K562 (cell line): ENCODE results near the gene YLPM1. TPM values are rescaled to one million over a fixed set of nuclear protein-coding genes. Genes with fewer than 3 reads are reported as not detected.

Source experiments
- ATAC-seq: fragments of 200-7000 bp; cut with Tn5 transposase; 3 replicates; pipeline ENCODE4 v1.9.1; 2020; ENCODE audit warnings: moderate library complexity
- BruUV-seq: library from RNA; stranded (reverse); fragments of 400-500 nt; replicated peaks from 2 replicates; lab custom pipeline; 2021; lab: Mats Ljungman, UMichigan
- CTCF ChIA-PET: fragments of 300-600 bp; formaldehyde crosslinking; extraction: SDS; loops from one replicate; lab custom pipeline; 2021; ENCODE audit warnings: low intra/inter-chr PET ratio; lab: Yijun Ruan, JAX
- POLR2A ChIA-PET: fragments of 300-600, 350-650 bp; sonication (Branson Sonifier 250); formaldehyde crosslinking; extraction: SDS; loops from one replicate; lab custom pipeline; 2021; ENCODE audit warnings: antibody characterized with exemption, inconsistent platforms; lab: Yijun Ruan, JAX
- DNase-seq, 4 experiments: peaks; one replicate each; pipeline versions ENCODE4 v3.0.0 to v3.0.0-alpha.2; 2011 to 2018; ENCODE audit warnings: low spot score in 3 of 4, mixed read lengths in 3 of 4; ENCODE audit errors: extremely low read depth in 1 of 4
- FAIRE-seq: peaks from 2 replicates; lab custom pipeline; 2011; peaks lifted over from hg19 to GRCh38; lab: Jason Lieb, UNC
- H2AFZ ChIP-seq: 2 replicates; pipeline ENCODE4 v1.6.0; 2011; ENCODE audit warnings: low read depth, low read length, control low read depth, inconsistent platforms
- H3K27ac ChIP-seq: fragments of 200-600 bp; 3 replicates; pipeline ENCODE4 v1.8.0; 2011; ENCODE audit warnings: low read depth, mild to moderate bottlenecking, control low read depth, inconsistent platforms, low read length, moderate library complexity, mixed read lengths; ENCODE audit errors: extremely low read depth
- H3K27me3 ChIP-seq, 2 experiments: fragments of 300-600 bp in 1 of 2; 2 replicates in 1 of 2; 3 replicates in 1 of 2; pipeline versions ENCODE4 v1.6.0 to v1.8.0; 2011; ENCODE audit warnings: inconsistent platforms in 2 of 2, low read length in 2 of 2, mild to moderate bottlenecking in 1 of 2, mixed read lengths in 1 of 2, moderate library complexity in 1 of 2; ENCODE audit not compliant: control insufficient read depth in 2 of 2, insufficient read depth in 2 of 2
- H3K36me3 ChIP-seq: fragments of 300-600 bp; 3 replicates; pipeline ENCODE4 v1.8.0; 2011; ENCODE audit warnings: mild to moderate bottlenecking, low read length, inconsistent platforms; ENCODE audit not compliant: control insufficient read depth, insufficient read depth
- H3K4me1 ChIP-seq, 2 experiments: fragments of 200-600 bp in 1 of 2; replicated peaks in 1 of 2; 2 replicates in 1 of 2; 3 replicates in 1 of 2; pipeline versions ENCODE4 v1.5.1 to v1.8.0; 2011; ENCODE audit warnings: inconsistent platforms in 2 of 2, low read length in 2 of 2, mild to moderate bottlenecking in 1 of 2, mixed read lengths in 1 of 2, moderate library complexity in 1 of 2; ENCODE audit not compliant: control insufficient read depth in 2 of 2, insufficient read depth in 2 of 2
- H3K4me2 ChIP-seq: 2 replicates; pipeline ENCODE4 v1.6.1; 2011; ENCODE audit warnings: low read length, control low read depth, inconsistent platforms, mixed read lengths; ENCODE audit not compliant: insufficient read depth
- H3K4me3 ChIP-seq: fragments of 200-600 bp; sonication (generic), shearing (Covaris generic); 2 replicates; pipeline ENCODE4 v1.5.1; 2016; ENCODE audit warnings: control low read depth, inconsistent platforms
- H3K79me2 ChIP-seq: fragments of 200-600 bp; 3 replicates; pipeline ENCODE4 v1.8.0; 2011; ENCODE audit warnings: low read length, inconsistent platforms; ENCODE audit not compliant: control insufficient read depth, insufficient read depth
- H3K9ac ChIP-seq, 2 experiments: 2 replicates each; pipeline versions ENCODE4 v1.6.0 to v1.6.1; 2011; ENCODE audit warnings: low read depth in 2 of 2, low read length in 2 of 2, control low read depth in 1 of 2, inconsistent platforms in 1 of 2, mild to moderate bottlenecking in 1 of 2, mixed read lengths in 1 of 2; ENCODE audit not compliant: insufficient read depth in 1 of 2
- H3K9me1 ChIP-seq: one replicate; pipeline ENCODE4 v1.6.0; 2011; ENCODE audit warnings: inconsistent platforms, mild to moderate bottlenecking, low read length, moderate library complexity; ENCODE audit not compliant: control insufficient read depth, insufficient read depth
- H3K9me3 ChIP-seq: replicated peaks from 2 replicates; pipeline ENCODE4 v1.5.1; 2011; ENCODE audit warnings: low read depth, low read length, inconsistent platforms; ENCODE audit not compliant: control insufficient read depth, insufficient read depth
- H4K20me1 ChIP-seq: replicated peaks from 2 replicates; pipeline ENCODE4 v1.6.1; 2011; ENCODE audit warnings: low read length, inconsistent platforms, mixed read lengths; ENCODE audit not compliant: control insufficient read depth, insufficient read depth
- POLR2B ChIP-seq: fragments of 450-650 bp; IDR thresholded peaks from 2 replicates; pipeline ENCODE4 v1.6.1; 2018; ENCODE audit warnings: low read depth; ENCODE audit not compliant: partially characterized antibody
- RUNX1 ChIP-seq: sonication (generic); IDR thresholded peaks from 2 replicates; pipeline ENCODE4 v1.6.1; 2016; ENCODE audit warnings: antibody characterized with exemption, low read depth
- STAT5B ChIP-seq: fragments of 250-450 bp; sonication (Bioruptor Pico); IDR thresholded peaks from 2 replicates; pipeline ENCODE4 v1.8.0; 2021; ENCODE audit warnings: mild to moderate bottlenecking, inconsistent platforms
- TBL1XR1 ChIP-seq, 2 experiments: IDR thresholded peaks; 2 replicates each; pipeline ENCODE4 v1.6.1; 2012; ENCODE audit warnings: improper control_type of control experiment in 2 of 2, low read length in 2 of 2, mild to moderate bottlenecking in 1 of 2
- ZBTB7A ChIP-seq: IDR thresholded peaks from 2 replicates; pipeline ENCODE4 v1.6.1; 2011; ENCODE audit warnings: low read depth, mild to moderate bottlenecking, low read length, moderate library complexity, borderline replicate concordance; ENCODE audit not compliant: control insufficient read depth
- ZC3H8 ChIP-seq: fragments of 450-650 bp; IDR thresholded peaks from 2 replicates; pipeline ENCODE4 v1.6.1; 2017
- ZNF316 ChIP-seq: fragments of 450-650 bp; IDR thresholded peaks from 2 replicates; pipeline ENCODE4 v1.6.1; 2016
- ZNF408 ChIP-seq: fragments of 250-450 bp; sonication (Bioruptor Pico); IDR thresholded peaks from 2 replicates; pipeline ENCODE4 v1.4.0; 2020; ENCODE audit warnings: low read depth, mild to moderate bottlenecking, moderate library complexity
- ZNF778 ChIP-seq: fragments of 450-650 bp; formaldehyde crosslinking; IDR thresholded peaks from 2 replicates; pipeline ENCODE4 v1.4.0; 2020; ENCODE audit warnings: mild to moderate bottlenecking, moderate library complexity
- WGBS: fragments of 100-300 bp; shearing (Covaris generic); methylation state at CpG from one replicate; pipeline ENCODE4 v1.1.6; 2016; ENCODE audit warnings: low coverage, mixed read lengths; ENCODE audit not compliant: insufficient coverage; ENCODE audit errors: missing lambda C conversion rate; 5-methylcytosine and 5-hydroxymethylcytosine counted together
- in situ Hi-C: fragments of 300-500 bp; cut with MboI; formaldehyde crosslinking; loops from 4 replicates; pipeline ENCODE4 v1.15.0; 2018; ENCODE audit warnings: inconsistent platforms, mixed read lengths
- intact Hi-C: fragments of 100-400 bp; cut with micrococcal nuclease; formaldehyde crosslinking; loops from 2 replicates; pipeline ENCODE4 v1.14.2; 2022
- polyA plus RNA-seq, 8 experiments: library from polyadenylated mRNA; depleted of rRNA in 4 of 8; stranded (reverse) in 5 of 8; unstranded in 3 of 8; fragments of >200 nt; fragmentation: Nextera tagmentation in 2 of 8; fragmentation: Illumina TruSeq in 1 of 8; extraction: Ambion mirVana in 2 of 8; extraction: Trizol in 1 of 8; gene quantifications; 2 replicates each; pipeline versions ENCODE4 v1.2.1 to v1.2.3, GENCODE V29; 2011 to 2014; ENCODE audit warnings: inconsistent platforms in 1 of 8, missing spikeins in 1 of 8
- total RNA-seq, 7 experiments: library from RNA; depleted of rRNA in 6 of 7; stranded (reverse); fragments of >200 nt in 6 of 7; fragmentation: Illumina TruSeq in 2 of 7; extraction: Trizol in 2 of 7; gene quantifications; 2 replicates each; pipeline versions ENCODE4 v1.2.1 to v1.2.3, GENCODE V29; 2011 to 2021; ENCODE audit warnings: low replicate concordance in 1 of 7
- TF ChIP-seq, protein P1 (sequence below): sonication (generic); IDR thresholded peaks from 2 replicates; pipeline ENCODE4 v1.6.1; 2016
- TF ChIP-seq, protein P2 (sequence below), 2 experiments: IDR thresholded peaks; 2 replicates each; pipeline ENCODE4 v1.6.1; 2011; ENCODE audit warnings: borderline replicate concordance in 1 of 2, control low read depth in 1 of 2, low read depth in 1 of 2, low read length in 1 of 2, mild to moderate bottlenecking in 1 of 2, mixed read lengths in 1 of 2, moderate library complexity in 1 of 2; ENCODE audit not compliant: insufficient read depth in 1 of 2, insufficient read length in 1 of 2, poor library complexity in 1 of 2, severe bottlenecking in 1 of 2; ENCODE audit errors: extremely low read depth in 1 of 2
- TF ChIP-seq, protein P3 (sequence below): fragments of 250-450 bp; sonication (Bioruptor Pico); IDR thresholded peaks from 2 replicates; pipeline ENCODE4 v1.8.0; 2021; ENCODE audit warnings: mild to moderate bottlenecking, moderate library complexity
- TF ChIP-seq, protein P4 (sequence below): fragments of 250-450 bp; sonication (Bioruptor Pico); IDR thresholded peaks from 2 replicates; pipeline ENCODE4 v1.5.0; 2020; ENCODE audit warnings: mild to moderate bottlenecking

The YLPM1 gene
- total and polyA plus RNA-seq, 9 of the 15 experiments (the other 6 are each of a cell fraction or from before 2014, with no cell fraction given): 7.2 to 32.7 (median 14.6) TPM

DNA sequence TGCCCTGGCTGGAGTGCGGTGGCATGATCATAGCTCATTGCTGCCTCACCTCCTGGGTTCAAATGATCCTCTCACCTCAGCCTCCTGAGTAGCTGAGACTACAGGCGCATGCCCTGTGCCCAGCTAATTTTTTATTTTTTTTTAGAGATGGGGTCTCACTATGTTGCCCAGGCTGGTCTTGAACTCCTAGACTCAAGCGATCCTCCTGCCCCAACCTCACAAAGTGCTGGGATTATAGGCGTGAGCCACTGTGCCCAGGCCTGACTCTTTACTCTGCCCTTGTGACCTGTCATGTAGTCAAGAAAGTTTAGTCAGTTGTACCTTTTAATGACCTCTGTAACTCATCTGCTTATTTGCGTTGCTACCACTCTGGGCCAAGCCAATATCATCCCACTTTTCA, 57.2 kb downstream of the YLPM1 start (continued):
- TF ChIP-seq, protein P1, sequence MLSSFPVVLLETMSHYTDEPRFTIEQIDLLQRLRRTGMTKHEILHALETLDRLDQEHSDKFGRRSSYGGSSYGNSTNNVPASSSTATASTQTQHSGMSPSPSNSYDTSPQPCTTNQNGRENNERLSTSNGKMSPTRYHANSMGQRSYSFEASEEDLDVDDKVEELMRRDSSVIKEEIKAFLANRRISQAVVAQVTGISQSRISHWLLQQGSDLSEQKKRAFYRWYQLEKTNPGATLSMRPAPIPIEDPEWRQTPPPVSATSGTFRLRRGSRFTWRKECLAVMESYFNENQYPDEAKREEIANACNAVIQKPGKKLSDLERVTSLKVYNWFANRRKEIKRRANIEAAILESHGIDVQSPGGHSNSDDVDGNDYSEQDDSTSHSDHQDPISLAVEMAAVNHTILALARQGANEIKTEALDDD: no peak
- TF ChIP-seq RUNX1: no peak
- TF ChIP-seq, all 486 proteins: peak for 0

DNA sequence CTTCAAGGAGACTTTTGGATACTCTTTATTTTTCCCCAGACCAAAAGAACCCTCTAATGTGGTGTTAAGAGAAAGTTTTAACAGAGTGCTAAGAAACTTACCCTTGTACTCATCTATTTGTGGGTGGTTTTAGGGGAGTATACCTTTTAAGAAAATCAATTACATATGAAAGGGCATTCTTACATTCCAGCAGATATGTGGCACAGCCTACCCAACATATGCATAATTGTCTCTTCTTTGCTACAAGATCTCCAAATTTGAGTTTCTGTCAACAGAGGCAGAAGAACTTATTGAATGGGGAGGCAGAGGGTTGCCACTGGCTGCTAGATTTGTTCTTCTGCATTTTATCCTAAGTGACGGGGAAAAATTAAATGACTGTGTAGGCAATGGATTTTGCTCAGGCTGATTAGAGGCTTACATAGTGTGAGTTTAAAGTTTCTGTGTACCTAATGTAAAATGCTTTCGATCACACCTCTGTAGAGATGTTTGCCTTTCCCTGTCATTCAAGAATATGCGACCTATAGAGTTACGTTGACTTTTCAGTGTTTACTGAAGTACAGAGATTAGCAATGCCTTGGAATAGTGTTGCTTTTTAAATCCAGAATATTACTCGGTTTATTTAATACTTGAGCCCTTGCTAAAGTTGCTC, 58.3 kb downstream of the YLPM1 start:
- Histone ChIP-seq H3K27me3 (no peaks in the 10 kb centered on the region), H3K4me3 (no peak overlapping the region), H3K79me2 (no peaks in the 10 kb centered on the region), H3K4me1 (no peaks in the 10 kb centered on the region), H3K9me3 (no peaks in the 10 kb centered on the region), H3K27ac (no peak overlapping the region), H3K36me3 (peaks cover 50% of the 10 kb centered on the region), H3K9me1 (no peaks in the 10 kb centered on the region), H3K9ac (no peak overlapping the region), H3K4me2 (no peak overlapping the region), H4K20me1 (no peaks in the 10 kb centered on the region), H2AFZ (no peak overlapping the region)
- 79% methylated on average over 5 of the region's 5 CpGs for WGBS
- ChIA-PET CTCF (interaction anchor here (0.6 kb wide), 1 partner anchor 34 kb away, joined by 3 read pairs; no protein-coding TSS in a partner anchor), POLR2A (no interaction called here)
- no TSS peak for BruUV-seq
- intact Hi-C loops: no loop called here
- FAIRE-seq (no peak), ATAC-seq (no peak), DNase-seq (no peak)
- in situ Hi-C loops: no loop called here
- TF ChIP-seq ZNF408 (no peak), POLR2B (no peak), ZNF316 (no peak), TBL1XR1 (IDR thresholded peaks at IDR 0.05; ENCODE audit: low read length in 2 of 2) (no peak), ZBTB7A (no peak), ZC3H8 (no peak), ZNF778 (CRISPR knock-in tag) (no peak), STAT5B (CRISPR knock-in tag) (no peak)
- TF ChIP-seq, protein P2, sequence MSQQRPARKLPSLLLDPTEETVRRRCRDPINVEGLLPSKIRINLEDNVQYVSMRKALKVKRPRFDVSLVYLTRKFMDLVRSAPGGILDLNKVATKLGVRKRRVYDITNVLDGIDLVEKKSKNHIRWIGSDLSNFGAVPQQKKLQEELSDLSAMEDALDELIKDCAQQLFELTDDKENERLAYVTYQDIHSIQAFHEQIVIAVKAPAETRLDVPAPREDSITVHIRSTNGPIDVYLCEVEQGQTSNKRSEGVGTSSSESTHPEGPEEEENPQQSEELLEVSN (IDR thresholded peaks at IDR 0.05; ENCODE audit: borderline replicate concordance in 1 of 2, extremely low read depth in 1 of 2, insufficient read depth in 1 of 2, insufficient read length in 1 of 2, low read depth in 1 of 2, low read length in 1 of 2, poor library complexity in 1 of 2, severe bottlenecking in 1 of 2): no peak
- TF ChIP-seq, protein P3, sequence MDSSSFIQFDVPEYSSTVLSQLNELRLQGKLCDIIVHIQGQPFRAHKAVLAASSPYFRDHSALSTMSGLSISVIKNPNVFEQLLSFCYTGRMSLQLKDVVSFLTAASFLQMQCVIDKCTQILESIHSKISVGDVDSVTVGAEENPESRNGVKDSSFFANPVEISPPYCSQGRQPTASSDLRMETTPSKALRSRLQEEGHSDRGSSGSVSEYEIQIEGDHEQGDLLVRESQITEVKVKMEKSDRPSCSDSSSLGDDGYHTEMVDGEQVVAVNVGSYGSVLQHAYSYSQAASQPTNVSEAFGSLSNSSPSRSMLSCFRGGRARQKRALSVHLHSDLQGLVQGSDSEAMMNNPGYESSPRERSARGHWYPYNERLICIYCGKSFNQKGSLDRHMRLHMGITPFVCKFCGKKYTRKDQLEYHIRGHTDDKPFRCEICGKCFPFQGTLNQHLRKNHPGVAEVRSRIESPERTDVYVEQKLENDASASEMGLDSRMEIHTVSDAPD (CRISPR knock-in tag): no peak
- TF ChIP-seq, protein P4, sequence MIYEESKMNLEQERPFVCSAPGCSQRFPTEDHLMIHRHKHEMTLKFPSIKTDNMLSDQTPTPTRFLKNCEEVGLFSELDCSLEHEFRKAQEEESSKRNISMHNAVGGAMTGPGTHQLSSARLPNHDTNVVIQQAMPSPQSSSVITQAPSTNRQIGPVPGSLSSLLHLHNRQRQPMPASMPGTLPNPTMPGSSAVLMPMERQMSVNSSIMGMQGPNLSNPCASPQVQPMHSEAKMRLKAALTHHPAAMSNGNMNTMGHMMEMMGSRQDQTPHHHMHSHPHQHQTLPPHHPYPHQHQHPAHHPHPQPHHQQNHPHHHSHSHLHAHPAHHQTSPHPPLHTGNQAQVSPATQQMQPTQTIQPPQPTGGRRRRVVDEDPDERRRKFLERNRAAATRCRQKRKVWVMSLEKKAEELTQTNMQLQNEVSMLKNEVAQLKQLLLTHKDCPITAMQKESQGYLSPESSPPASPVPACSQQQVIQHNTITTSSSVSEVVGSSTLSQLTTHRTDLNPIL (CRISPR knock-in tag): no peak
- TF ChIP-seq, all 486 proteins: peak for 0
